ENCODE data around the gene EXOC3L1. TPM values are rescaled to one million over a fixed set of nuclear protein-coding genes. Genes with fewer than 3 reads are reported as not detected.

EXOC3L1 gene
- total and polyA plus RNA-seq, 2 of the 13 experiments (the other 11 are each of a cell fraction or from before 2014, with no cell fraction given) = 0.12 TPM; not detected in 1

DNA sequence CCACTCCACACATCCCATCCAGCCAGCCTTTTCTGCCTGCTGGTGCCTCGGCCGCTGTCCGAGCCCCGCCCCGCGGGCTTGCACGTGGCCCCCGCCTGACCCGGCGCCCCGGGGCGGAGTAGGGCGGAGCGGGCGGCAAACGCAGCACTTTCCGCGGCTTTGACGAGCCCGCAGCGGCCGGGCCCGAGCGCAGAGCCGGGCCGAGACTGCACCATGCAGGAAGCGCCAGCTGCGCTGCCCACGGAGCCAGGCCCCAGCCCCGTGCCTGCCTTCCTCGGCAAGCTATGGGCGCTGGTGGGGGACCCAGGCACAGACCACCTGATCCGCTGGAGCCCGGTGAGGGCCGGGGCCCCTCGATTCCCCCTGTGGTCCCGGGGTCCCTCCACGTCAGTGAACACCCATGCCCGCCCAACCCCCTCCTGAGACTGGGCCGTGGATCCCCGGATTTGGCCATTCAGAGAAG lies 25.3 kb downstream of the EXOC3L1 start, which contains the start of gene HSF4 (continued):
- peak; percentile 88 for TF ChIP-seq ZNF749 (CRISPR knock-in tag; IDR thresholded peaks at IDR 0.05; ENCODE audit: borderline replicate concordance)
- TF ChIP-seq MIXL1 (CRISPR knock-in tag; IDR thresholded peaks at IDR 0.05) = peak; percentile 60; the same call in 1 of the 2 replicates
- TF ChIP-seq, protein P1, sequence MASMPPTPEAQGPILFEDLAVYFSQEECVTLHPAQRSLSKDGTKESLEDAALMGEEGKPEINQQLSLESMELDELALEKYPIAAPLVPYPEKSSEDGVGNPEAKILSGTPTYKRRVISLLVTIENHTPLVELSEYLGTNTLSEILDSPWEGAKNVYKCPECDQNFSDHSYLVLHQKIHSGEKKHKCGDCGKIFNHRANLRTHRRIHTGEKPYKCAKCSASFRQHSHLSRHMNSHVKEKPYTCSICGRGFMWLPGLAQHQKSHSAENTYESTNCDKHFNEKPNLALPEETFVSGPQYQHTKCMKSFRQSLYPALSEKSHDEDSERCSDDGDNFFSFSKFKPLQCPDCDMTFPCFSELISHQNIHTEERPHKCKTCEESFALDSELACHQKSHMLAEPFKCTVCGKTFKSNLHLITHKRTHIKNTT (CRISPR knock-in tag; IDR thresholded peaks at IDR 0.05) = 0 out of 2 replicates have a peak, but pooled peaks have one; percentile 40
- no peak; the same call in 1 of the 2 replicates for TF ChIP-seq GFI1 (CRISPR knock-in tag; IDR thresholded peaks at IDR 0.05; ENCODE audit: borderline replicate concordance)
- TF ChIP-seq RFXAP (CRISPR knock-in tag; IDR thresholded peaks at IDR 0.05; ENCODE audit: borderline replicate concordance) = peak; percentile 95
- TF ChIP-seq DBP (CRISPR knock-in tag; IDR thresholded peaks at IDR 0.05; ENCODE audit: not compliant biosample characterization) = peak; percentile 91
- TF ChIP-seq ZNF570 (CRISPR knock-in tag; IDR thresholded peaks at IDR 0.05; ENCODE audit: borderline replicate concordance) = no peak
- peak; percentile 86; the same call in 1 of the 2 replicates for TF ChIP-seq ZIK1 (CRISPR knock-in tag; IDR thresholded peaks at IDR 0.05; ENCODE audit: borderline replicate concordance, low read depth)
- TF ChIP-seq HOXD1 (CRISPR knock-in tag; IDR thresholded peaks at IDR 0.05) = 0 out of 2 replicates have a peak, but pooled peaks have one; percentile 81
- TF ChIP-seq ZSCAN30 (CRISPR knock-in tag; IDR thresholded peaks at IDR 0.05) = no peak
- TF ChIP-seq TFDP2 (CRISPR knock-in tag; IDR thresholded peaks at IDR 0.05) = peak; percentile 95
- peak; percentile 82; the same call in 1 of the 2 replicates for TF ChIP-seq ZNF543 (CRISPR knock-in tag; IDR thresholded peaks at IDR 0.05)
- no peak for TF ChIP-seq REST (IDR thresholded peaks at IDR 0.05; ENCODE audit: borderline replicate concordance in 1 of 2, low read depth in 1 of 2, low read length in 2 of 2)
- no peak for TF ChIP-seq ZZZ3 (CRISPR knock-in tag; IDR thresholded peaks at IDR 0.05; ENCODE audit: borderline replicate concordance)
- peak; percentile 90 for TF ChIP-seq YEATS4 (CRISPR knock-in tag; IDR thresholded peaks at IDR 0.05; ENCODE audit: borderline replicate concordance)
- no peak for TF ChIP-seq NFRKB (IDR thresholded peaks at IDR 0.05)
- TF ChIP-seq ZFP36L1 (CRISPR knock-in tag; IDR thresholded peaks at IDR 0.05) = peak; percentile 84; the same call in 1 of the 2 replicates
- TF ChIP-seq, protein P2, sequence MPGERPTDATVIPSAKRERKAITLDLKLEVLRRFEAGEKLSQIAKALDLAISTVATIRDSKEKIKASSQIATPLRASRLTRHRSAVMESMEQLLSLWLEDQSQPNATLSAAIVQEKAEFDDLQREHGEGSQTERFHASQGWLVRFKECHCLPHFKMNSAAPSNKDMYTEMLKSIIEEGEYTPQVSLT (CRISPR knock-in tag; IDR thresholded peaks at IDR 0.05; ENCODE audit: borderline replicate concordance, low read depth) = no peak
- TF ChIP-seq ZNF550 (CRISPR knock-in tag; IDR thresholded peaks at IDR 0.05; ENCODE audit: borderline replicate concordance) = no peak
- TF ChIP-seq ARHGAP35 (CRISPR knock-in tag; IDR thresholded peaks at IDR 0.05; ENCODE audit: borderline replicate concordance) = peak; percentile 95
- TF ChIP-seq IRF1 (CRISPR knock-in tag; IDR thresholded peaks at IDR 0.05; ENCODE audit: low read depth) = 0 out of 2 replicates have a peak, but pooled peaks have one; percentile 75

All from HepG2 (cell line).